IPS DF 4.7 (cell line): Measurements from ENCODE around the gene DRG2.

ENCODE experiments used
- DNase-seq: peaks from one replicate; pipeline ENCODE4 v3.0.0-alpha.2; 2013; ENCODE audit warnings: low spot score; ENCODE audit errors: extremely low read depth

DRG2 gene

GRCh38 chr17:18142417-18142816, 54.7 kb downstream of the DRG2 start:
- no peak for DNase-seq

DNA sequence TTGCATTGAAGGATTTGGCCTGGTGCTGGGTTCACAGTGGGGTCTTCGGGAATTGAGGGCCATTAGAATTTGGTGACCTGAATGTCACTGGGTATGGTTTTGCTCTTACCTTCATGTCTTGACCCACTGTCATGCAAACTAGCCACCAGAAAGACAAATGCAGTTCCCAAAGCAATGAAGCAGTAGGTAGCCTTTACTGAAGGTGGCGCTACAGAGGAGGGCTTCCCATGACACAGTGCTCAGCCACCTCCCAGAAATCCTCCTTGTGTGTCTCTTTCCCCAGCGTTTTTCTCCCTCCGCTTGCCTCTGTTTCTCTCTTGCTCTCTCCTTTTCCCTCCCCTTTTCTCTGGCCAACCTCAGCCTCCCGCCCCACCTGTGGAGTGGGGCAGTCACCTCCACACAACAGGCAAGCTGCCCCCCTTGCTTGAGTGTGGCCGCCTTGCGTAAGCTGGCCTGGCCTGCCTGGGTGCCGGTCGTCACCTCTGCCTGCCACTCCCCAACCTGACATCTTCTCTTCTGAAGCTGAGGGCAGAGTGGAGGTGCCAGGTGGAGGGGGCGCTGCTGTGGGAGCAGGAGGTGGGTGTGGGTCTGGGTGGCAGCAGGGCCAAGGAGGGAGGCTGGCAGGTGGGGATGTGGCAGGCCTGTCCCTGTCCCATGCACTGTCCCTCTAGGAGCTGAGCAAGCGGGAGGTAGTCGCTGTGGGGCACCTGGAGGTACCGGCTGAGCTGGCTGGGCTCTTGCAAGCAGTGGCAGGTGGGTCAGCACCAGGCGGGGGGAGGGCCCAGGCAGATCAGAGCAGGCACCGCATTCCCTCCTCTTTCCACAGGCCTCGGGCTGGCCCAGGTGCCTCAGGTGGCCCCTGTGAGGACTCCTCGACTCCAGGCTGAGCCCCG, 55.5 kb downstream of the DRG2 start:
- DNase-seq: peak; percentile 51

DNA sequence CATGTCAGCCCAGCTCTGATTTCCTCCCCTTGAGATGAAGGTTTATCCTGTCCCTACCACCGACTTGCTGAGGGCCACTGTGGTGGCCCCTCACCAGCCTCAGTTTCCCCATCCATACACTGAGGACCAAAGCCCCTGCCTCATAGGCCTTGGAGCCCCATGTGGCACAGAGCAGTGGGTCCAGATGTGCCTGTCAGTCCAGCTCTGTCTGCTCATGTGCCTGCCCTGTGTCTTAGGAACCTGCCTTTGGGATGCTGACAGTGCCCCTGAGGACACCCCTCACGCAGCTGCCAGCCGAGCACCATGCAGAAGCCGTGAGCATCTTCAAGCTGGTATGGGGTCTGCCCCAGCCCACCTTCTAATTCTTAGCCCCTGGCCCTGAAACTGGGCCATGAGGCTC, 56.5 kb downstream of the DRG2 start:
- no peak for DNase-seq

DNA sequence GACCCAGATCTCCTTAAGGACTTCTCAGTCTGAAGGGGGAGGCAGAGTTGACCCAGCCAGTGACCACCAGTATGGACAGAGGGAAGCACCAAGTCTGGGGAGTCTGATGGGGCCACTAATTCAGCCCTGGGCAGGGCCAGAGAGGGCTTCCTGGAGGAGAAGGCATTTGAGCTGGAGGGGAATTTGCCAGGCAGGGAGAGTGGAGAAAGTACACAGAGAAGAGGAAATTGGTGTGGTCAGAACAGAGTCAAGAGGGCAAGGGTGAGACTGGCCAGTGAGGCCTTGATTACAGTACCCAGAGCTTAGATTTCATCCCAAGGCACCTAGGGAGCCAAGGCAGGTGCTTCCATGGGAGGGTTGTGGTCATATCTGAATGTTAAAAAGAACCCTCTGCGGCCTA, 57.1 kb downstream of the DRG2 start:
- no peak for DNase-seq

GRCh38 chr17:18145811-18146210, 58.1 kb downstream of the DRG2 start:
- no peak for DNase-seq

DNA sequence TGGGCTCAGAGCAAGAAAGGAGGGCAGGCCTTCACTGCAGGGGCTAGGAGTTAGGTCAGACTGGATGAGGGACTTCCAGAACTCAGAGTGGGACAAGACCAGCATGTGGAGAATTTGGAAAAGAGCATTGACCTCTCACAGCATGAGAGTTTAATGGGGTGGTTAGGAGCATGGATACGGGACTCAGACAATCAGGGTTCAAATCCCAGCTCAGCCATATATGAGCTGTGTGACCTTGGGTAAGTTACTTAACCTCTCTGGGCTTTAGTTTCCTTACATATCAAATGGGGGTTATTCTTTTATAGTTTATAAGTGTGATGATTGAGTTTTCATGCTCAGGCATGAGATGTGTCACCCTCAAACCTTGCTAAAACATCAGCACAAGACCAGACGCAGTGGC, 58.5 kb downstream of the DRG2 start:
- DNase-seq: no peak

DNA sequence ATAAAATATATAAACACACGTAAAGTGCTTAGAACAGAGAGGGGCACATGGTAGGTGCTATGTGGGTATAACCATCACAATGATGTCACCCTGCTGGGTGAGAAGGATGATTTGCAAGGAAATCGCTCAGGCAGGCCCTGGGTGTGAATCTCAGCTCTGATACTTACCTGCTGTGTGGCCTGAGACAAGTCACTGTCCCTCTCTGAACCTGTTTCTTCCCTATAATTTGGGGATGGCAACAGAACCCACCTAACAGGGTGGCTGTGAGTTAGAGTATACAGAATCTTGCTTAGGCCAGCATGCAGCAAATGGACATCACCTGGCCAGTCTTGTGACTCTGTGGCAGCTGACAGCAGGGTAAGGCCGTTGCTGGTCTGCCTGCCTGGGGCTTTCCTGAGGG, 59.2 kb downstream of the DRG2 start:
- no peak for DNase-seq

DNA sequence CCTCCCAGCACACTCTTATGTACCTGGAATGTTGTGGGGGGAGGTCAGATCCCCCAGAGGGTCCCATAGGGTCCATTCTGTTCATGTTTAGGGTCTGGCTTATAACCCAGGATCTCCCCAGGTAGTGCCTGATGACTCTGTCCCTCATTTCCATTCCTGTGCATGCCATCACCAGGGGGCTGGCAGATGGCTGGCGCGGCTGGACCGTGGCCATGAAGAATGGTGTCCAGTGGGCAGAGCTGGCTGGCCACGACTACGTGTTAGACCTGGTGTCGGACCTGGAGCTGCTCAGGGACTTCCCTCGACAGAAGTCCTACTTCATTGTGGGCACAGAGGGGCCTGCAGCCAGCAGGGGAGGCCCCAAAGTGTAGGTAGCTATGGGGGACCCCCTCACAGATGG, 60.8 kb downstream of the DRG2 start:
- DNase-seq: no peak

- no peak for DNase-seq
Measured at GRCh38 chr17:18151290-18151689, 63.5 kb downstream of the DRG2 start.

- DNase-seq: no peak
Measured at GRCh38 chr17:18155179-18155578, 67.4 kb downstream of the DRG2 start.

- no peak for DNase-seq
Measured at GRCh38 chr17:18156171-18156975, 68.6 kb downstream of the DRG2 start.

GRCh38 chr17:18156976-18157280, 69.2 kb downstream of the DRG2 start:
- no peak for DNase-seq
